HG02885 (cell line): ENCODE data around the gene SPON2.

Experiments
- ATAC-seq: cut with Tn5 transposase; IDR thresholded peaks from one replicate; pipeline ENCODE4 v1.9.1; 2021; ENCODE audit warnings: mild to moderate bottlenecking; ENCODE audit not compliant: unreplicated experiment, poor library complexity

The SPON2 gene

DNA sequence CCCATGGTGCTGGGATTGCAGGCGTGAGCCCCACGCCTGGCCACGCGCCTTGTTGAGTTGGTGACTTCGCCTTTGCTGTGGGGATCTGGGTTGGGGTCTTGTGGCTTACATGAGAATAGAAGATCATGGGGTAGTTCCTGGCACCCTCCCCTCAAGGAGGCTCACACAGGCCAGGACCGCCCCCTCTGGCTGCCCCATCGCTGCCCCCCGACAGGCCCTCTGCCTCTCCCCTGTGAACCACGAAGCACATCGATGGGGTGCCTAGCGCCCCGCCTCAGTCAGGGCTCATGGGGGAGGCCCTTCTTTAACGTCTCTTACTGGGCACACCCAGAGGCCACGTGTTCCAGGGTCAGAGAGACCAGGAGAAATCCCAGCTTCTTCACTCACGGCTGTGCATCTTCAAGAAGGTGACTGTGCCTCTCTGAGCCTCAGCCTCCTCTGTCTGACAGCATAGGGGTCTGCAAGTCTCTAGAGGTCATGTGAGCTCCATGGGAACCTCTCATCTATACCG is 23.6 kb upstream of the SPON2 start:
- ATAC-seq, result no peak

DNA sequence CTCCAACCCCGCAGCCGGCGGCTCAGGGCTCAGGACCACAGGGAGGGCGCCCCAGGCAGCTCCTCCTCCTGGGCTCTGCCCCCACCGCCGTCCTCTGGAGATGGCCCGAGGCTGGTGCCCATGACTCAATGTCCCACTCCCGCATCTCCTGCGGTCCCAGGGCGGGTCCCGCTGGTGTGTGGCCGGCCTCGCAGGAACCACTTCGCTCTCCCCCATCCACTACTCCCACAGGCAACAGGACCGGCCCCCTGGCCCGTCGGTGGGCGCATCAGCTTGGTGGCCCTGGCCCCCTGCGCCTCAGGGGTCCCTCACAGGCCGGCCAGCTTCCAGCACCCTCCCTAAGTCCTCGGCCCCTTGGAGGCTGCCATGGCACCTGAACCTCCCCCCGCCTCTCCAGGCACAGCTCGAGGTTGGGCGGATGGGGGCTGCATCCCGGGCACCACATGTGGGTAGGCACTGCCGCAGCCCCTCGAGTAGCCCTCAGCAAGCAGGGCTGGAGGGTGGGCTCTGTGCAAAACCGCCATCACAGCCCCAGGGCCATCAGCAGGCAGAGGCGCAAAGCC is 22.8 kb upstream of the SPON2 start:
- no peak for ATAC-seq

DNA sequence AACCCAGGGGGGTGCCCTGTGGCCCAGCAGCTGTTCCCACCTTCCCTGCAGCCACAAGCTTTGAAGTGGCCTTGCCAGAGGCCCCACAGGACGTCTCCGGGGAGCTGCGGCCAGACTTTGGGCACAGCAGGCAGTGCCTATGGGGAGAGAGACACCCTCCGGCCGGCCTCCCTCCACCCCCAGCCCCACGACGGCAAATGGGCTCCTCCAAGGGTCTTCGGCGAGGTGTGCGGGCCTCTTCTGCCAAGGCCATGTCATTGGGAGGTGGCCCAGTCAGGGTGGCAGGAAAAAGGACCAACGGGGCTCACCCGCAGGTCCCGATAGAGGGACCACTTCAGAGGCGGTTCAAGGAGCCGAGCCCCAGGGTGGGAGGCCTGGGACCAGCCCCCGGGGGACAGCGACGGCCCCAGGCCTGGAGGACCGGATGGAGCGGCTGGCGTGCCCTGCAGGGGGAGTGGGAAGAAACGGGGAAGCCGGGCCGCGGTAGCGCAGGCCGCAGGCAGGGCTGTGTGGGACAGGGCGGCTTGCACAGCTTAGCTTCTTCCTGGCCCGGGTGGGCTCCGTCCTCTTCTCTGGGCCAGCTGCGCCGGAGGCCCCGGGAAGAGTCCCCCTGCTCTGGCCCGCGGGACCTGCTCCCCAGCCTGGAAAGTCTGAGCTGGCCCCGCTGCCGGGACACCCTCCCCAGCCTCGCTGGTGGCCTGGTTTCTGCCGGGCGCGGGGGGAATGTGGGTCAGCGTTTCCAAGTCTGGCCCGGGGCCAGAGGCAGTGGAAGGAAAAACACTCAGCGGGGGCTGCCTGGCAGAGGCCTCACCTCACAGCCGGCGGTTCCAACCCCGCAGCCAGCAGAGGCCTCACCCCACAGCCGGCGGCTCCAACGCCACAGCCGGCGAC is 21.9 kb upstream of the SPON2 start:
- no peak for ATAC-seq

DNA sequence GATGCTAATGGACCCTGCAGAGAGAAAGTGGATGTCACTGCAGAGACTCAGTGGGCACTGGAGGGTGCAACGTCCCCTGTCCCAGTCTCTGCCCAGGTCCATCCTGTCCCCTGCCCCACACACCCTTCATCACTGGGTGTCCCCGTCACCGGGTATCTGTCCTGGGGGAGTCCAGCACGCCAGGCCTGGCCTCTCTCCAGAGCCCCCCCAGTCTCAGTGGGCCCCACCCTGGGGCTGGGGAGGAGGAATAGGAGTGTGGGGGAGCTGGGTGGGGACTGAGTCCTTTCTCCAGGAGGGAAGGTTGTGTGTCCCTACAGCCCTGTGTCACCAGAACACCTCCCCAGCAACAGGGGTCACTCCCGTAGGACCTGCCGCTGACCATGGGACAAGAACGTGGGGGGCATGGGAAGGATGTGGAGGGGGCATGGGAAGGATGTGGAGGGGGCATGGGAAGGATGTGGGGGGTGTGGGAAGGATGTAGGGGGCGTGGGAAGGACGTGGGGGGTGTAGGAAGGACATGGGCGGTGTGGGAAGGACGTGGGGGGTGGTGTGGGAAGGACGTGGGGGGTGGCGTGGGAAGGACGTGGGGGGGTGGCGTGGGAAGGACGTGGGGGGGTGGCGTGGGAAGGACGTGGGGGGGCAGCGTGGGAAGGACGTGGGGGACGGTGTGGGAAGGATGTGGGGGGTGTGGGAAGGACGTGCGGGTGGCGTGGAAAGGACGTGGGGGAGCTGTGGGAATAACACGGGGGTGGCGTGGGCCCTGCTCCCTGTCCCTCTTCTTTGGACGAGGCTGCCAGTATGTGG is 21.0 kb upstream of the SPON2 start:
- ATAC-seq, result no peak

DNA sequence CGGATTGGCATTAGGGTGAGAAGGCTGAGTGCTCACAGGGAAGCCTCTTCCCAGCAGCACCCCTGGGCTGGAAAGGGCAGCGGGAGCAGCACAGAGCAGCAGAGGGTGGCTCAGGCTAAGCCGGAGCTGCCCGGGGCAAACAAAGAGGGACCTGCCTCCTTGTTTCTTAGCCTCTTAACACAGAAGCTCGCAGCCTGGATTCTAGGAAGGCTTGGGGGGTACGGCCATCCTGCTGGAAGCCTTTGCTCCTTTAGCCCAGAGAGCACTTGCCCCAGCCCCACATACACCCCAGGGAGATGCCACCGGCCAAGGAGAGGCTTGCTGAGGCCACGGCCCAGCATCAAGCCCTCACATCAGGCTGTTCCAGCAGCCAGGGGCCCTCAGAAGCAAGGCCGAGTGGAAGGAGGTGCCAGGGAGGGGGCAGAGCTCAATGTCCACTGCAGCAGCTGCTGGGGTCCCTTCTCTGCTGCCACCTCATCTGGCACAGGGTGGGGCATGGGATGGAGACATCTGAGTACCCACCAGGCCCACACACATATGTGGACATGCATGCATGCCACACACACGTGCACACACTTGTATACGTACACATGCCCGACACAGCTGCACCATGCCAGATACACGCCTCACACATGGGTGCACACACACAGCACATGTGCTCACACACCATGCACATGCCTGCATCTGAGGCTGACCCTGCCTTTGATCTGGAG is 20.3 kb upstream of the SPON2 start:
- no peak for ATAC-seq

DNA sequence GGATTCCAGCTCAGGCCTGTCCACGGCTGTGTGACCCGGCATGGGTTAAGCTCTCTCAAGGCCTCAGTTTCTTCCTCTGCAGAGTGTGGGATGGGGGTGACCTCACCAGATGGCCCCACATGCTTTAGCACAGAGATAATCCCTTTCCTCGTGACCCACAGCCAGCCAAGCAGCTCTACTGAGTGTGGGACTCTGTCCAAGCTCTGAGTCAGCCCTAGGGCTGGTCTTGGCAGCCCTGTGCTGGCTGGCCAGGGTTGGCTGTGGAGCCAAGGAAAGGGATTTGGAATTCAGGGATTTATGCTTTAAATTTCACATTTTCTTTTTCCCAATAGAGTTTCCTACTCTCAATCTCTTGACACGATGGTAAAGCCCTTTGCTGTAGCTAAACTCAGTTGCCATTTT is 19.7 kb upstream of the SPON2 start:
- ATAC-seq, result no peak

DNA sequence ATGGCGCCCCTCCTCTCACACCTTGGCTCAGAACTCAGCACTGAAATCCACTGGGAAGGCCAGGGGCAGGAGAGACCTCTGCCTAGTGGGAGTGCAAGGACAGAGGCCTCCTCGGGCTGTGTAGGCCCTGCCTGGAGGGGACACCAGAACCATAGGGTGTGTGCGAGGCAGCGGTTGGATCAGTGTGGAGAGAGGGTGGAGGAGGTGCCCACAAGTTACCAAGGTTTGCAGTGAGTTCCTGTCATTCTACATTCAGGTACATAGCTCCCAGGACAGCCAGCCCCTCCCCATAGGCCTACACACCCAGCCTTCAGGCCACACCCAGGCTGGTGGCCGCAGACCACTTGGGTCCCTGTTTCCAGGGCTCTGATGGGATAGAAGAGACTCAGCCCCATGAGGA is 19.2 kb upstream of the SPON2 start:
- ATAC-seq, result no peak

DNA sequence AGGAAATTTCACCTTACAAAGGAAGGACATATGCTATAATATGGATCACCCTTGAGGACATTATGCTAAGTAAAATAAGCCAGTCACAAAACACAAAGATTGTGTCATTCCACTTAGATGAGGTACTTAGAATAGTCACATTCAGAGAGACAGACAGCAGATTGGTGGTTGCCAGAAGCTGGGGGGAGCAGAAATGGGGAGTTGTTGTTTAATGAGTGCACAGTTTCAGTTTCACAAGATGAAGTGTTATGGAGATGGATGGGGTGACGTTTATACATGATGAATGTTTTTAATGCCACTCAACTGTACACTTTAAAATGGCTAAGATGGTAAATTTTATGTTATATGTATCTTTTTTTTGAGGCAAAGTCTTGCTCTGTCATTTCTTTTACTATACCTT is 14.8 kb upstream of the SPON2 start:
- peak; percentile 70 for ATAC-seq

DNA sequence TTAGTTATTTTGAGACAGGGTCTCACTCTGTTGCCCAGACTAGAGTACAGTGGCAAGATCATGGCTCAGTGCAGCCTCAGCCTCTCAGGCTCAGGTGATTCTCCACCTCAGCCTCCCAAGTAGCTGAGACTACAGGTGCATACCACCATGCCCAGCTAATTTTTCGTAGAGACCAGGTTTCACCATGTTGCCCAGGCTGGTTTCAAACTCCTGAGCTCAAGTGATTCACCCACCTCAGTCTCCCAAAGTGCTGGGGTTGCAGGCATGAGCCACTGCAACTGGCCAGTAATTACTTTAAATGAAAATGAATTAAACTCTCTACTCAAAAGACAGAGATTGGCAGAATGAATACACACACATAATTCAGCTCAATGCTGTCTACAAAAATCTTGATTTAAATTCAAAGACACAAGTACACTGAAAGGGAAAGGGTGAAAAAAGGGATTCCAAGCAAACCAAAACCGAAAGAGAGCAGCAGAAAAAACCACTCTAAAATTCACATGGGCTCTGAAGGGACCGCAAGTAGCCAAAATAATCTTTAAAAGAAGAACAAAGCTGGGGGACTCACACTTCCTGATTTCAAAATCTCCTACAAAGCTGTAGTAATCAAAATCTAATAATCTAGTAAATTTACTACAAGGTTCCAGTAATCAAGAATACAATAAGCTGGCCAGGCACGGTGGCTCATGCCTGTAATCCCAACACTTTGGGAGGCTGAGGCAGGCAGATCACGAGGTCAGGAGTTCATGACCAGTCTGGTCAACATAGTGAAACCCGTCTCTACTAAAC is 11.8 kb upstream of the SPON2 start:
- ATAC-seq, result peak; percentile 69

DNA sequence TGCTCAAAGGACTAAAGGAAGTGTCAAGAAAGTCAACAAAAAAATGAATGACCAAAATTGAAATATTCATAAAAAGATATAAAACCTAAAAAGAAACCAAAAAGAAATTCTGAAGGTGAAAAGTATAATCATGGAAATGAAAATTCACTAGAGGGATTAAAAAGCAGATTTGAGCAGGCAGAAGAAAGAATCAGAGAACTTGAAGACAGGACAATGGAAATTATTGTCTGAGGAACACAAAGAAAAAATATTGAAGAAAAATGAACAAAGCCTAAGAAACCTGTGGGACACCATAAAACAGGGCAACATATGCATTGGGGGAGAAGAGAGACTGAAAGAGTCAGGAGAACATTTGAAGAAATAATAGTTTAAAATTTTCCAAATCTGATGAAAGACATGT is 9.9 kb upstream of the SPON2 start:
- no peak for ATAC-seq

DNA sequence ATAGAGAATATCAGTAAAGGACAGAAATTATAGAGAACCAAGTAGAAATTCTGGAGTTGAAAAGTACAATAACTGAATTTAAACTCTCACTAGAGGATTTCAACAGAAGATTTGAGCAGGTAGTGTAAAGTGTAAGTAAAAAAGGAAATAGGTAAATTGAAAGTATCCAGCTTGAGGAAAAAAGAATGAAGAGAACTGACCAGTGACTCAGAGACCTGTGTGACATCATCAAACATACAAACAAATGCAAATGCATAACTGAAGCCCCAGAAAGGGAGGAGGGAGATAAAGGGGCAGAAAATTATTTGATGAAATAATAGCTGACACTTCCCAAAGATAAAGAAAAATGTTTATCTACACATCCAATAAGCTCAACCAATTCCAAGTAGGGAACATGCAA is 8.3 kb upstream of the SPON2 start:
- no peak for ATAC-seq

DNA sequence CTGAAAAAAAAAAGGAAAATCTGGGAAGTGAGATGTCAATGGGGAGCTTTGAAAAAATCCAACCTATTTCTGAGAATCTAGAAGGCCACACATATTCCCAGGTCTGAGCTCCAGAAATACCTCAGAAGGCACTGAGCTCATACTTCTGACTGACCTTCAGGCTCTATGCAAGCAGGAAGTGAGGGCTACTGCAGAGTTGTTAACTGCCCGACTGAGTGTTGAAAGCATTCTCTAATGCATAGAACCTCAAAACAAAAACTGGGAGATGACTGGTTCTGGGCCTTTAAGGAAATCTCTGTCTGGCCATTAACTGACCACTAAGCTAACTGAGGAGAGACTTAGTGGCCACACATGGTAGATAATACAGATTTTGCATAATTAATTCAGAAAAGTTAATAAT is 7.6 kb upstream of the SPON2 start:
- no peak for ATAC-seq

DNA sequence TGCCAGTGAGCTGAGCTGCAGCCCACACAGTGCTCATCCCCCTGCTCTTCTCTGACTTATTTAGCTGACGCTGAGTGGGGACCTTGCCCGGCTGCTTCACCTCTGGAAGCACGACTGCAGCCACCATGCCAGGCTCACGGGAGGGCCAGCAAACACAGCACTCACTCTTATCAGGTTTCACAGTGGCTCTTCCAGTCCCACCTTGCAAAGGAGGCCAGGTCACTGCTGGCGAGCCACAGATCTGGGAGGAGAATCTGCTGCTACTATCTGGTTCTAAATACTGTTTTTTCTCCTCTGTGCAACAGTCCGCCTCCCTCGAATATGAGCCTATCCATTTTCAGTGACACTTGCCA is 6.7 kb upstream of the SPON2 start:
- no peak for ATAC-seq

DNA sequence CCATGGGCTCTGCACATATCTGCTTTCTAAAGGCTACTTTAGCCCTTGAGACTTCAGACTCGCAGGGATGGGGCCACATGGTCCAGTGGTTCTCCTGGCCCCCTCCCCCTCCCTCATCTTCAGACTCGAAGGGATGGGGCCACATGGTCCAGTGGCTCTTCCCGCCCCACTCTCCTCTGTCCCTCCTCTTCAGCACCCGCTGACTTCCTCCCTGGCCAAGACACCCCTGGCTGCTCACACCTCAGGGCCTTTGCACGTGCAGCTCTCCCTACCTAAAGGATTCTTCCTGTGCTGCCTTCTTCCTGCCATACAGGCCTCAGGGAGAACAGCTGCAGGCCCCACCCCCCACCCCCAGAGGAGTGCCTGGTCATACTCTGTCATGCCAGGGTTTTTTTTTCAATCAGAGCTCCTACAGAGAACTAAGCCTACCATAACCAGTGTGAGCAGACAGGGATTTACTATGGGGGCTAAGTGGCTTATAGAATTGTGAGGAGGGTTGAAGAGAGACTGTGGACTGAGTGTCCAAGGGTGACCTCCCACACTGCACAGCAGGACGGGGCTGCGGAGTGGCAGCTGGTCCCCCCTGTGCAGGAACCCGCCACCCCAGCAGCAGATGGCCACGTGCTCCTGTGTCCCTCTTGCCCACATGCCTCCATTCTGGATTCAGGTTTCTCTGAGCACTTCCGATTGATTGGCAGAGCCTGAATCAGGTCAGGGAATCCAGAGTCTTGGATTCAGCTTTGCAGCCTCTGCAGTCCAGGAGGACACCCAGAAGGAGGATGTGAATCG is 6.1 kb upstream of the SPON2 start:
- no peak for ATAC-seq

DNA sequence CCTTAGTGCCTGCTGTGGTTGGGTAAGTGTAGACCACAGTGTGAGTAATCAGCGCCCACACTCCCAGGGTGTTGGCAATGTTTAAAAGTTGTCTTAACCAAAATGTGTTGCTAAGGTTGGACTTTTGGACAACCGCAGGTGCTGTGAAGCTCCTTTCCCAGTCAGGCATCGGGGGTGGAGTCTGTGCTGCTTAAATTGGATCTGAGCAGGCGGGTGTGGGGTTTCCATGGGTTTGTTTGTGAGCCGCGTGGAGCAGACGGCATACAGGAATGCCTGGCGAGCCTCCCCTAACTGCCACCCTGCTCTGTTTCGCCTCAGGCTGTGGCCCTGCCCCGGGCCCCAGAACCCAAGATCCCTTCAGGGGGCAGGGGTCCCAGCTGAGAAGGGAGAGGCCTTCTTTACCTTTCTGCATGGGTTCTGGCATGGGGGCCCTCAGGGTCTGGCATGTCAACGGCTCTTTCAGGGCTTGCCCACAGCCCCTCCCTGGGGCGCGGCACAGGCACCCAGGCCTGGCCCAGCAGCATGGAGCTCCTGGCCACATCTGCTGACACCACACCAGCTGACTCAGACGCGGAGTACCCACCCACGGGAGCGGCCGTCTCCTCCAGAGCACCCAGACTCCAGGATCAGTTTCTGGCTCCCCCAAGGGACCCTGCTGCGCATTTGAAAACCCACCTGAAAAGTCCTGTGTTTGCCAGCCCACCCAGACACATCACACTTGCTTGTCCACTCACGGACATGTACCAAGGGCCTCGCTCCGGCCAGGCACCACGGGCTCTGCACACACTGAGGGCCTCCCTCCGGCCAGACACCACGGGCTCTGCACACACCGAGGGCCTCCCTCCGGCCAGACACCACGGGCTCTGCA is 5.1 kb upstream of the SPON2 start:
- no peak for ATAC-seq

DNA sequence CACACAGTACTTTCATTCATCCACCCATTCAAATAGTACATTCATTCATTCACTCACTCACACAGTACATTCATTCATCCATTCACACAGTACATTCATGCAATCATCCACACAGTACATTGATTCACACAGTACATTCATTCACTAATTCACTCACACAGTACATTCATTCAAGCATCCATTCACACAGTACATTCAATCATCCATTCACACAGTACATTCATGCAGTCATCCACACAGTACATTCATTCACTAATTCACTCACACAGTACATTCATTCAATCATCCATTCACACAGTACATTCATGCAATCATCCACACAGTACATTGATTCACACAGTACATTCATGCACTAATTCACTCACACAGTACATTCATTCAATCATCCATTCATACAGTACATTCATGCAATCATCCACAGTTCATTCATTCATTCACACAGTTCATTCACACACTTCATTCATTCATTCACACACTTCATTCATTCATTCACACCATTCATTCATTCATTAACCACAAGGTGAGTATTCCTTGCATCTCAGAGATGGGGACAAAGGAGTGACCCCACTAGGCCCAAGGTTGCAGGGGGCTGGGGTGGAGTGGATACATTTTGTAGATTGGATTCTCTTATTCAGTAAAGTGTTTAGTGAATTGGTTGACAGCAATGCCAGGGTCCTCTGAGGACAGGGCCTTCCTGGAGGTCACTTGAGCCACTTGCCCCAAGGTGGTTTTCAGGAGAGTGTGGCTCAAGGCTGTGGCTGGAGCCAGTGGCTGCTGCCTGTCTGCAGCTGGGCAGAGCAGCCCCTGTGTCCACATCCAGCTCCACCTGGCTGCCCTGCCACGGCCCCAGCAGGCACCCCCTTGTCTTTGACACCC is 4.3 kb upstream of the SPON2 start:
- no peak for ATAC-seq

DNA sequence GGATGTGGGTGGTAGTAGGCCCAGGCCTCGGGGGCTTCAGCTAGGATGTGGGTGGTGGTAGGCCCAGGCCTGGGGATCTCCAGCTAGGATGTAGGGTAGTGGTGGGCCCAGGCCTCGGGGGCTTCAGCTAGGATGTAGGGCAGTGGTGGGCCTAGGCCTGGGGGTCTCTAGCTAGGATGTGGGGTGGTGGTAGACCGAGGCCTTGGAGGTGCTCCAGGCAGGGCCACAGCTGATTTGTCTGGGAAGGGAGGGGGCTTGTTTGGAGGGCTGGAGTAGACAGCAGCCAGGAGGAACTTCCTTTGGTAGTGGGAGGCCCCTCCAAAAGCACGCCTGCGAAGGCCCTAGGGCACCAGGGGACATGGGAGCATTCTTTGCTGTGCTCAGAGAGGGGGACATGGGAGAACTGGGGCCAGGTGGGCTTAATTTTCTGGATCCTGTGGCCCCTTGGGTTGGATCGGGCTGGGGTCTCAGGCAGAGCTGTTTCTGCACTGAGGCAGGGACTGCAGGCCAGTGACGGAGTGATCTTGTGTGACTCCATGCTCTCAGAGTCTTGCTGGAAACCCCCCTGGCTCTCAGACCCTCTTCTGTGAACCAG is 3.3 kb upstream of the SPON2 start:
- ATAC-seq, result no peak
